Stimulated activated CD8-positive, alpha-beta memory T cell treated with anti-CD3 and anti-CD28 coated beads, Interleukin-4, amount 100 ng/mL, for 1 hour (primary cell): ENCODE data around the gene TMX4.
A peak's percentile ranks its signal among the peaks of the same experiment; 100 is the strongest.
"Not testable (repeated sequence)": the region's sequence is repeated elsewhere in the genome, so short reads cannot be mapped to it uniquely, and the experiment has no call there.

Experiments
- DNase-seq, 2 donors: peaks; one replicate each; pipeline ENCODE4 v3.0.0-alpha.2; 2020; ENCODE audit warnings: low read depth in 2 of 2, low spot score in 1 of 2

Gene TMX4

GRCh38 chr20:8019246-8019997 lies at the start of gene TMX4:
Gene TMX4 (minus strand): TSS chr20:8019761. CDS start chr20:8019613, 148 bp downstream.
- peak; percentile 79 to 80 for DNase-seq

- no peak for DNase-seq
These were observed 47.5 kb upstream of the TMX4 start for GRCh38 chr20:8067082-8067481.

- no peak for DNase-seq
These were observed 47.1 kb upstream of the TMX4 start for GRCh38 chr20:8066662-8067061.

- no peak for DNase-seq
These were observed 46.1 kb upstream of the TMX4 start for GRCh38 chr20:8065691-8066090.

- no peak for DNase-seq
These were observed 43.2 kb upstream of the TMX4 start for GRCh38 chr20:8062756-8063155.

- DNase-seq, result no peak
These were observed 42.4 kb upstream of the TMX4 start for GRCh38 chr20:8061861-8062518.

GRCh38 chr20:8060977-8061376 lies 41.4 kb upstream of the TMX4 start:
- no peak for DNase-seq

- DNase-seq, result no peak
These were observed 38.3 kb upstream of the TMX4 start for GRCh38 chr20:8057871-8058270.

GRCh38 chr20:8055096-8055495 lies 35.5 kb upstream of the TMX4 start:
- DNase-seq, result no peak

- DNase-seq, result no peak
These were observed 30.7 kb upstream of the TMX4 start for GRCh38 chr20:8050157-8050837.

GRCh38 chr20:8049310-8049709 lies 29.7 kb upstream of the TMX4 start:
- no peak for DNase-seq

GRCh38 chr20:8045946-8046345 lies 26.4 kb upstream of the TMX4 start:
- no peak for DNase-seq

- peak in 1 of 2 donors; percentile 6 for DNase-seq
These were observed 24.2 kb upstream of the TMX4 start for GRCh38 chr20:8043687-8044282.

GRCh38 chr20:8039042-8039441 lies 19.5 kb upstream of the TMX4 start:
- DNase-seq, result no peak

- DNase-seq, result no peak
These were observed 17.2 kb upstream of the TMX4 start for GRCh38 chr20:8036771-8037170.

GRCh38 chr20:8033151-8033841 lies 13.7 kb upstream of the TMX4 start:
- DNase-seq, result no peak

GRCh38 chr20:8032499-8032898 lies 12.9 kb upstream of the TMX4 start:
- DNase-seq, result no peak

- DNase-seq, result not testable (repeated sequence)
These were observed 12.0 kb upstream of the TMX4 start for GRCh38 chr20:8031539-8031938.

GRCh38 chr20:8021541-8022269 lies 2.1 kb upstream of the TMX4 start:
- DNase-seq, result no peak

GRCh38 chr20:8020314-8021079 lies 936 bp upstream of the TMX4 start:
- DNase-seq, result no peak
